IMR-90 (cell line): ENCODE results near the gene INF2. TPM values are rescaled to one million over a fixed set of nuclear protein-coding genes. Genes with fewer than 3 reads are reported as not detected.

Experiments used
- ATAC-seq: fragments of 200-7000 bp; cut with Tn5 transposase; 2 replicates; pipeline ENCODE4 v1.9.1; 2020; ENCODE audit warnings: low read depth, mild to moderate bottlenecking, moderate library complexity
- BruUV-seq: library from RNA; stranded (reverse); fragments of 400-500 nt; replicated peaks from 2 replicates; lab custom pipeline; 2021; lab: Mats Ljungman, UMichigan
- CTCF ChIA-PET: fragments of 300-600 bp; formaldehyde crosslinking; extraction: SDS; loops from one replicate; lab custom pipeline; 2021; ENCODE audit warnings: antibody characterized with exemption; lab: Yijun Ruan, JAX
- POLR2A ChIA-PET: fragments of 300-600 bp; sonication (Branson Sonifier 250); formaldehyde crosslinking; loops from one replicate; lab custom pipeline; 2022; ENCODE audit warnings: antibody characterized with exemption; ENCODE audit not compliant: unreplicated experiment; lab: Charles Lee
- DNase-seq: peaks from one replicate; pipeline ENCODE4 v3.0.0; 2013
- H2AFZ ChIP-seq: replicated peaks from 2 replicates; pipeline ENCODE3; 2013; ENCODE audit warnings: low read length, mild to moderate bottlenecking; ENCODE audit not compliant: poor library complexity
- H2AK5ac ChIP-seq: 2 replicates; pipeline ENCODE4 v1.6.1; 2013; ENCODE audit warnings: low read depth, low read length, inconsistent platforms
- H2AK9ac ChIP-seq: replicated peaks from 2 replicates; pipeline ENCODE3; 2013; ENCODE audit warnings: mild to moderate bottlenecking, low read depth, low read length, moderate library complexity; ENCODE audit not compliant: poor library complexity
- H2BK120ac ChIP-seq: 2 replicates; pipeline ENCODE4 v1.6.1; 2013; ENCODE audit warnings: low read depth, low read length, inconsistent platforms
- H2BK15ac ChIP-seq: 3 replicates; pipeline ENCODE4 v1.6.1; 2013; ENCODE audit warnings: low read depth, low read length, inconsistent platforms
- H2BK20ac ChIP-seq: 2 replicates; pipeline ENCODE4 v1.6.1; 2013; ENCODE audit warnings: low read depth, mild to moderate bottlenecking, inconsistent platforms, low read length, moderate library complexity
- H2BK5ac ChIP-seq: 2 replicates; pipeline ENCODE4 v1.6.1; 2013; ENCODE audit warnings: mild to moderate bottlenecking, low read depth, low read length, inconsistent platforms; ENCODE audit not compliant: poor library complexity, severe bottlenecking
- H3K14ac ChIP-seq: replicated peaks from 2 replicates; pipeline ENCODE4 v1.6.1; 2013; ENCODE audit warnings: low read depth, low read length, inconsistent platforms
- H3K18ac ChIP-seq: 2 replicates; pipeline ENCODE4 v1.6.1; 2013; ENCODE audit warnings: low read depth, low read length, control low read depth
- H3K23ac ChIP-seq: 2 replicates; pipeline ENCODE4 v1.6.1; 2013; ENCODE audit warnings: low read depth, low read length, inconsistent platforms
- H3K27ac ChIP-seq: 2 replicates; pipeline ENCODE4 v1.5.1; 2013; ENCODE audit warnings: mild to moderate bottlenecking, control low read depth, low read length; ENCODE audit not compliant: insufficient read depth
- H3K27me3 ChIP-seq: 2 replicates; pipeline ENCODE4 v1.6.1; 2013; ENCODE audit warnings: low read length; ENCODE audit not compliant: control insufficient read depth, insufficient read depth
- H3K36me3 ChIP-seq: 2 replicates; pipeline ENCODE4 v1.6.1; 2013; ENCODE audit warnings: low read length, mixed read lengths; ENCODE audit not compliant: control insufficient read depth, insufficient read depth
- H3K4ac ChIP-seq: 2 replicates; pipeline ENCODE4 v1.6.1; 2013; ENCODE audit warnings: low read depth, low read length, inconsistent platforms
- H3K4me1 ChIP-seq: 2 replicates; pipeline ENCODE4 v1.6.1; 2013; ENCODE audit warnings: low read length, mixed read lengths; ENCODE audit not compliant: control insufficient read depth, insufficient read depth
- H3K4me2 ChIP-seq: 2 replicates; pipeline ENCODE4 v1.6.1; 2013; ENCODE audit warnings: low read depth, mild to moderate bottlenecking, control low read depth, low read length, moderate library complexity
- H3K4me3 ChIP-seq: 2 replicates; pipeline ENCODE4 v1.5.1; 2013; ENCODE audit warnings: low read depth, mild to moderate bottlenecking, control low read depth, low read length, moderate library complexity; ENCODE audit not compliant: insufficient read depth
- H3K56ac ChIP-seq: 2 replicates; pipeline ENCODE4 v1.6.1; 2013; ENCODE audit warnings: low read length, inconsistent platforms; ENCODE audit not compliant: insufficient read depth; ENCODE audit errors: extremely low read depth
- H3K79me1 ChIP-seq, 2 experiments: 2 replicates each; pipeline ENCODE4 v1.6.1; 2013; ENCODE audit warnings: low read length in 2 of 2, inconsistent platforms in 1 of 2, low read depth in 1 of 2
- H3K9ac ChIP-seq: 2 replicates; pipeline ENCODE4 v1.6.1; 2013; ENCODE audit warnings: low read depth, low read length, control low read depth
- H3K9me1 ChIP-seq: 2 replicates; pipeline ENCODE4 v1.6.1; 2013; ENCODE audit warnings: low read length, inconsistent platforms; ENCODE audit not compliant: insufficient read depth
- H3K9me3 ChIP-seq: 2 replicates; pipeline ENCODE4 v1.6.1; 2013; ENCODE audit warnings: low read length; ENCODE audit not compliant: control insufficient read depth, insufficient read depth
- H4K20me1 ChIP-seq: 2 replicates; pipeline ENCODE4 v1.6.1; 2013; ENCODE audit warnings: low read length, inconsistent platforms; ENCODE audit not compliant: insufficient read depth
- H4K5ac ChIP-seq: 2 replicates; pipeline ENCODE4 v1.6.1; 2013; ENCODE audit warnings: mild to moderate bottlenecking, low read depth, low read length, control low read depth
- H4K8ac ChIP-seq, 2 experiments: 2 replicates each; pipeline ENCODE4 v1.6.1; 2013; ENCODE audit warnings: low read depth in 2 of 2, low read length in 2 of 2, control low read depth in 1 of 2, inconsistent platforms in 1 of 2
- H4K91ac ChIP-seq: 2 replicates; pipeline ENCODE4 v1.6.1; 2013; ENCODE audit warnings: low read depth, low read length, inconsistent platforms; ENCODE audit not compliant: insufficient read depth
- BHLHE40 ChIP-seq: fragments of 150-350 bp; IDR thresholded peaks from 2 replicates; pipeline ENCODE4 v1.6.1; 2016; ENCODE audit warnings: mild to moderate bottlenecking, low read depth, low read length
- CEBPB ChIP-seq: IDR thresholded peaks from 2 replicates; pipeline ENCODE4 v1.6.1; 2012; ENCODE audit warnings: low read depth, low read length, improper control_type of control experiment
- CHD1 ChIP-seq: IDR thresholded peaks from 2 replicates; pipeline ENCODE4 v1.6.1; 2012; ENCODE audit warnings: low read depth, low read length, improper control_type of control experiment
- CTCF ChIP-seq: conservative IDR thresholded peaks from 2 replicates; pipeline ENCODE4 v1.5.1; 2012; ENCODE audit warnings: mild to moderate bottlenecking, low read depth, low read length, improper control_type of control experiment
- ELK1 ChIP-seq: fragments of 150-350 bp; IDR thresholded peaks from 2 replicates; pipeline ENCODE4 v1.6.1; 2016; ENCODE audit warnings: low read depth, mild to moderate bottlenecking, low read length, moderate library complexity, borderline replicate concordance
- FOS ChIP-seq: fragments of 150-350 bp; IDR thresholded peaks from 2 replicates; pipeline ENCODE4 v1.6.1; 2016; ENCODE audit warnings: low read depth, low read length
- MAFK ChIP-seq: IDR thresholded peaks from 2 replicates; pipeline ENCODE4 v1.6.1; 2012; ENCODE audit warnings: low read depth, low read length, improper control_type of control experiment
- MAZ ChIP-seq: IDR thresholded peaks from 2 replicates; pipeline ENCODE4 v1.6.1; 2012; ENCODE audit warnings: low read depth, mild to moderate bottlenecking, low read length, improper control_type of control experiment, moderate library complexity, borderline replicate concordance
- MXI1 ChIP-seq: IDR thresholded peaks from 2 replicates; pipeline ENCODE4 v1.6.1; 2012; ENCODE audit warnings: low read depth, mild to moderate bottlenecking, low read length, moderate library complexity, borderline replicate concordance
- NFE2L2 ChIP-seq: fragments of 150-350 bp; IDR thresholded peaks from 2 replicates; pipeline ENCODE4 v1.6.1; 2016; ENCODE audit warnings: low read depth, mild to moderate bottlenecking, low read length
- POLR2A ChIP-seq: IDR thresholded peaks from 2 replicates; pipeline ENCODE4 v1.6.1; 2012; ENCODE audit warnings: mild to moderate bottlenecking, low read depth, low read length
- RAD21 ChIP-seq: IDR thresholded peaks from 2 replicates; pipeline ENCODE4 v1.6.1; 2012; ENCODE audit warnings: low read length, improper control_type of control experiment
- RCOR1 ChIP-seq: IDR thresholded peaks from 2 replicates; pipeline ENCODE4 v1.6.1; 2012; ENCODE audit warnings: mild to moderate bottlenecking, low read length, improper control_type of control experiment; ENCODE audit not compliant: insufficient replicate concordance
- RFX5 ChIP-seq: IDR thresholded peaks from 2 replicates; pipeline ENCODE4 v1.8.0; 2012; ENCODE audit warnings: low read depth, mild to moderate bottlenecking, low read length, moderate library complexity
- SMC3 ChIP-seq: fragments of 150-350 bp; IDR thresholded peaks from 2 replicates; pipeline ENCODE4 v1.6.1; 2016; ENCODE audit warnings: low read depth, mild to moderate bottlenecking, antibody characterized with exemption, low read length, moderate library complexity
- USF2 ChIP-seq: fragments of 150-350 bp; IDR thresholded peaks from 2 replicates; pipeline ENCODE4 v1.6.1; 2017; ENCODE audit warnings: mild to moderate bottlenecking, antibody characterized with exemption, low read length, low read depth
- WGBS, 2 experiments: methylation state at CpG; one replicate each; pipeline versions ENCODE4 v1.1.5 to v1.1.7; 2013; ENCODE audit warnings: missing lambda C conversion rate in 2 of 2; ENCODE audit not compliant: insufficient read length in 1 of 2; ENCODE audit errors: extremely low coverage in 2 of 2; 5-methylcytosine and 5-hydroxymethylcytosine counted together
- dilution Hi-C: fragments of 300-500 bp; cut with HindIII; formaldehyde crosslinking; loops from one replicate; pipeline ENCODE4 v1.14.3; 2018; ENCODE audit warnings: low sequenced_read_pairs; ENCODE audit not compliant: unreplicated experiment
- in situ Hi-C: fragments of 300-500 bp; cut with MboI; formaldehyde crosslinking; loops from 3 replicates; pipeline ENCODE4 v1.14.3; 2019; ENCODE audit warnings: low sequenced_read_pairs, inconsistent platforms, mixed read lengths
- intact Hi-C: fragments of 100-400 bp; cut with micrococcal nuclease; formaldehyde crosslinking; loops from 2 replicates; pipeline ENCODE4 v1.10.0; 2022
- polyA plus RNA-seq, 3 experiments: library from polyadenylated mRNA; depleted of rRNA; stranded (reverse); fragments of >200 nt; gene quantifications; 2 replicates each; pipeline ENCODE4 v1.2.3, GENCODE V29; 2012; ENCODE audit warnings: low replicate concordance in 1 of 3
- total RNA-seq: library from RNA; depleted of rRNA; stranded (reverse); fragments of >200 nt; gene quantifications from 2 replicates; pipeline ENCODE4 v1.2.3, GENCODE V29; 2012

Gene INF2
- total and polyA plus RNA-seq, 2 of the 4 experiments (the other 2 are of a cell fraction): 16.8 to 62.1 TPM

DNA sequence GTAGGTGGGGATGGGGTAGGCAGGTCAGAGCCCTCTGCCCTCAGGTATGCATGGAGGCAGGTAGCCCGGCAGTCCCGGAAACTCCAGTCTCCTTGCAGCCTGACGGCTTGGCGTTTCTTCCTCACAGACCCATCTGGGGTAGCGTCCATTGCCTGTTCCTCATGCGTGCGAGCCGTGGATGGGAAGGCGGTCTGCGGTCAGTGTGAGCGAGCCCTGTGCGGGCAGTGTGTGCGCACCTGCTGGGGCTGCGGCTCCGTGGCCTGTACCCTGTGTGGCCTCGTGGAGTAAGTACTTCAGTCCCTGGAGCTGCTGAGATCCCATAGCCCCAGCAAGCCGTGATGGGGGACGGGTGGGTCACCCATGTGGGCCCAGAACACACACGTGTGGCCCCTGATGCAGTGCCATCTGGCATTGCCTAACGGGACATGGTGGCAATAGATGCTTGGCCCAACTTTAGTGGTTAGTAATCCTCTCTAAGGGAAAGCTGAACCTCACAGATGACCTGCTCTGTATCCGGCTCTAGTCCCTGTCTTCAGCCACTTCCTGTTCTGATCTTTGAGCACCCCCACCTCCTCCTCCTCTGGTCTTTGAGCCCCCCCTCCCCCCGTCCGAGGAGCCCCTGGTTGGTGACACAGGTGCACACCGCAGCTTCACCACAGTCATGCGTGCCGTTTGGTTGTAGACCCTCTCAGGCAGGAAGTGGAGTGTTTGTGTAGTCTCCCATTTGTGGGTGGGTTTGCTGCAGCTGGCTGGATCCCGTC, 67.2 kb downstream of the INF2 start:
- Histone ChIP-seq H2AK5ac (no peak overlapping the region), H2BK120ac (no peak overlapping the region), H3K9me1 (no peaks in the 10 kb centered on the region), H4K91ac (no peak overlapping the region), H2AFZ (no peak overlapping the region), H3K27me3 (no peaks in the 10 kb centered on the region), H4K20me1 (peaks cover 56% of the 10 kb centered on the region), H3K9me3 (no peaks in the 10 kb centered on the region), H3K79me1 (peaks cover 8 to 63% of the 10 kb centered on the region in 2 experiments; a peak in 2 of 4 replicates), H3K27ac (no peak overlapping the region), H4K8ac (no peak overlapping the region), H3K4me3 (no peak overlapping the region), H3K4me1 (peaks cover 6% of the 10 kb centered on the region; the same call in 1 of the 2 replicates), H3K56ac (no peak overlapping the region), H3K9ac (no peak overlapping the region), H3K23ac (no peak overlapping the region), H3K14ac (no peak overlapping the region), H2AK9ac (no peak overlapping the region), H2BK15ac (no peak overlapping the region), H2BK5ac (no peak overlapping the region), H3K4me2 (no peak overlapping the region), H3K4ac (no peak overlapping the region), H3K18ac (no peak overlapping the region), H2BK20ac (no peak overlapping the region), H4K5ac (no peak overlapping the region), H3K36me3 (peaks cover 39% of the 10 kb centered on the region)
- ATAC-seq: no peak
- WGBS, 2 experiments: 97% methylated on average over 14 of the region's 27 CpGs; no CpG with 5 or more reads in 1 of the 2 experiments
- no peak for TF ChIP-seq NFE2L2
- no peak for TF ChIP-seq MAFK
- TF ChIP-seq ELK1: no peak
- TF ChIP-seq POLR2A: no peak
- TF ChIP-seq MXI1: no peak
- no peak for TF ChIP-seq SMC3
- TF ChIP-seq RAD21: no peak
- TF ChIP-seq MAZ: no peak
- no peak for TF ChIP-seq BHLHE40
- TF ChIP-seq CTCF: no peak
- no peak for TF ChIP-seq RCOR1
- TF ChIP-seq USF2: no peak
- no peak for TF ChIP-seq RFX5
- no peak for TF ChIP-seq CHD1
- TF ChIP-seq CEBPB: no peak
- TF ChIP-seq FOS: no peak
- CTCF ChIA-PET: no interaction called here
- no TSS peak for BruUV-seq
- in situ Hi-C loops: no loop called here
- intact Hi-C loops: no loop called here
- POLR2A ChIA-PET: no interaction called here
- dilution Hi-C loops: no loop called here
- DNase-seq: no peak
